HG03066 (cell line): ENCODE results near the gene PAMR1.
"Not testable (repeated sequence)": the region's sequence is repeated elsewhere in the genome, so short reads cannot be mapped to it uniquely, and the experiment has no call there.

Experiments used
- ATAC-seq: cut with Tn5 transposase; IDR thresholded peaks from one replicate; pipeline ENCODE4 v1.9.1; 2021; ENCODE audit warnings: low read depth; ENCODE audit not compliant: unreplicated experiment

PAMR1 gene, protein sequence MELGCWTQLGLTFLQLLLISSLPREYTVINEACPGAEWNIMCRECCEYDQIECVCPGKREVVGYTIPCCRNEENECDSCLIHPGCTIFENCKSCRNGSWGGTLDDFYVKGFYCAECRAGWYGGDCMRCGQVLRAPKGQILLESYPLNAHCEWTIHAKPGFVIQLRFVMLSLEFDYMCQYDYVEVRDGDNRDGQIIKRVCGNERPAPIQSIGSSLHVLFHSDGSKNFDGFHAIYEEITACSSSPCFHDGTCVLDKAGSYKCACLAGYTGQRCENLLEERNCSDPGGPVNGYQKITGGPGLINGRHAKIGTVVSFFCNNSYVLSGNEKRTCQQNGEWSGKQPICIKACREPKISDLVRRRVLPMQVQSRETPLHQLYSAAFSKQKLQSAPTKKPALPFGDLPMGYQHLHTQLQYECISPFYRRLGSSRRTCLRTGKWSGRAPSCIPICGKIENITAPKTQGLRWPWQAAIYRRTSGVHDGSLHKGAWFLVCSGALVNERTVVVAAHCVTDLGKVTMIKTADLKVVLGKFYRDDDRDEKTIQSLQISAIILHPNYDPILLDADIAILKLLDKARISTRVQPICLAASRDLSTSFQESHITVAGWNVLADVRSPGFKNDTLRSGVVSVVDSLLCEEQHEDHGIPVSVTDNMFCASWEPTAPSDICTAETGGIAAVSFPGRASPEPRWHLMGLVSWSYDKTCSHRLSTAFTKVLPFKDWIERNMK

DNA sequence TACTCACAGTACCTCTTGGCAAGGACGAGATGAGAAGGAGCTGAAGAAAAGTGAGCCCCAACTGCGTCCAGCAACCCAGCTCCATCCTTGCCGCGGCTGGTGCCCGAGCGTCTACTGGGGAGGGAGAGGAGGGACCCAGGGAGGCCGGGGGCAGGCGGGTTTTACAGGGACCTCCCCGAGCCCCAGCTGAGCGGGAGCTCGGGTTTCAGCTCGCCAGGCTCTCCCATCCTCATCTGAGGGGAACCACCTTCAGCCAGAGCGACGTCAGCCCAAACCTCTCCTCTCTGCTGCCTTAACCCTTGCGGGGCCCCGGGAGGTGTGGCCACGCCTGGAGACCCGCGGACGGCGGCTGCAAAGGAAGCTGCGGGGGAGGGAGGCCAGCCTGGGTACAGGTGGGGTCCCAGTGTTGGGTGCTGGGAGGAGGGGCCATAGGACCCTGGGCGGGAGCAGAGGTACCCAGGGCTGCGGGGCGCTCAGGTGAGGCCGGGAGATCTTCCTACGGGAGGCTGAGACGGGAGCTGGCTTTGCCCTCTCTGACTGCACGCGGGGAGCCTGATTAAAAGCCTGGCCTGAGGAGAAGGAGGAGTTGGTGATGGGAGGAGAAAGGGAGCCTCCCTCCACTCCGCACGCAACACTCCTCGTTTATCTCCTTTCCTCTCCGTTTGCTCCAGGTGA lies at the start of gene PAMR1:
TSS of gene PAMR1 (minus strand) at position 116 of the 675 bp plus-strand sequence. CDS start at position 85, 31 bp downstream.
- ATAC-seq: no peak

DNA sequence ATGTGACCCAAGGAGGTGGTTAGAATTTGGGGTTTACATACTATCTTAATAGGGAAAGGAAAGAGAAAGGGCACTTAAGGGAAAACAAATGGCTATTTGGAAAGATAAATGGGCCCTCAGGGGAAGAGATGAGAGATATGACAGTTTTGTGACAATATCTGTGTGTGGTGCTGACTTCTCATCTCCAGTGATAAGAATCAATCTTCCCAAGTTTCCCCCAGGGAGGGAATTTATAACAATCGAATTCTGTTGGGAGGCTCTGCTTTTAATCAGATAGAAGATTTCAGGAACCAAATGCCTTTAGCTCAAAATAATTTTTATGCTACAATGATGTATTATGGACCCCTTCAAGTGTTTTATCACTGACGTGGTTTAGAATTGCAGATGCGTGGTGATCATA lies 46.3 kb upstream of the PAMR1 start:
- ATAC-seq: no peak

DNA sequence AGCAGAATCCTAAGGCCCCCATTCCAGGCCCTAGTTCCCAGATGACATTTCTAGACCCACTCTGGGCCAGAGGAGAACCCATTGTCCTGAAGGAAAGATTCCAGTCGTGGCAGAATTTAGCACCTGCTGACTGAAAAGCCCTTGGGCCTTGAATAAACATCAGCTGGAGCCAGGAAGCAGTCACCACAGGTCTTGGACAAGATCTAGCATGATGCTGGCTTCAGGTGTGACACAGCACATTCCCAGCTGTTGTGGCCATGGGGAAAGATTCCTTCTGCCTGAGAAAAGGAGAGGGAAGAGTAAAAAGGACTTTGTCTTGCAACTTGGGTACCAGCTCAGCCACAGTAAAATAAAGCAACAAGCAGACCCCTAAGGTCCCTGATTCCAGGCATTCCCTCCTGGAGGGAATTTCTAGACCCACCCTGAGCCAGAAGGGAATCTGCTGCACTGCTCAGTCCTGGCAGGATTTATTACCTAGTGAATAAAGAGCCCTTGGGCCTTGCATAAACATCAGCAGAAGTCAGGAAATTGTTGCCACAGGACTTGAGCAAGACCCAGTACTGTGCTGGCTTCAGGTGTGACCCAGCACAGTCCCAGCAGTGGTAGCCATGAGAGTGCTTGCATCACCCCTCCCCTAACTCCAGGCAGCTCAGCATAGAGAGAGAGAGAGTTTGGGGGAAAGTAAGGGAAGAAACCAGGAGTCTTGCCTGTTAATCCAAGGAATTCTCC lies 42.5 kb upstream of the PAMR1 start:
- no peak for ATAC-seq

DNA sequence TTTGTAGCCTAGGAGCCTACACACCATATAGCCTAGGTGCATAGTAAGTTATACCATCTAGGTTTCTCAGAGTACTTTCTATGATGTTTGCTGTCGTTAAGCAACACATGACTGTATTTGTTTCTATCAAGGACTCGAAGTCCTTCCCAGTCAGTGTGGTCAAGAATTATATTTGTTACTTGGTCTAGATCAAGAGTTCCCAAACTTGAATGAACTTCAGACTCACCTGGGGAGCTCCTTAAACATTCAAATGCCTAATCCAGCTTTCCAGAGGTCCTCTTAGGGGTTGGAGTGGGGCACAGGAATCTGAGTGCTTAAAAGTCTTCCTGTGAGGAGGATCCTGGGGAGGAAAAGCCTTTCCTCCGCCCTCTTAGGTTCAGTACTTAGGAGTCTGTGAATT lies 41.5 kb upstream of the PAMR1 start:
- ATAC-seq: no peak

DNA sequence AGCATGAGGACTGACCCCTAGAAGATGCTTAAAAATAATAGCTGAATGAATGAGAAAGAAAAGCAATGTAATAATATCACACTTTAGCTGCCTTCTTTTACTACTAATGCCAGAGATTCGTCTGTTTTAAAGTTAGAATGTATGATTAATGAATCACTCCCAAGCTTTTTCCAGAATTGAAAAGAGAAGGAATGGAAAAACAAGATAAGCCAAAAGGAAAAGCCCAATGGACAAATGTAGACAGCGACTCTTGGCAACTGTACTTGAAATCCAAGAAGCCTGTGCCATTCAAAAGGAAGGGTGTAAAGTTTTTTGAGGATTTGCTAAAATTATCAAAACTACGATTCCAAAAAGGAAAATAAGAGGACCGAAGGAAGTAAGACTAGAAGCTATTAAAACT lies 40.8 kb upstream of the PAMR1 start:
- no peak for ATAC-seq

DNA sequence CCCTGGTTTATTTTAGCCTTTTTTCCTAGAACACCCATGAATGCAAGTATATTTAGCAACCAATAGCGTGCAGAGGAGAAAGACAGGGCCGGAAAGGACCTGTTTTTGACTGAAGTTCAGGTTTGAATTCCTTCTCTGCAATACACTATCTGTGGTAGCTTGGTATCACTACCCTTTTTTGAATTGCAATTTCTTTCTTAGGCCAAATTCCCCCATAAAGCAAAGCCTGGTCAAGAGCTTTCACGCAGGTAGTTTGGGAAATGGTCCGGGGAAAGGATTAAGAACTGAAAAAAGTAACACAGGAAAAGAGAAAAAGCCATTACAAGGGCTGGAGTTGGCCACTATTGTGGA lies 38.8 kb upstream of the PAMR1 start:
- ATAC-seq: no peak

DNA sequence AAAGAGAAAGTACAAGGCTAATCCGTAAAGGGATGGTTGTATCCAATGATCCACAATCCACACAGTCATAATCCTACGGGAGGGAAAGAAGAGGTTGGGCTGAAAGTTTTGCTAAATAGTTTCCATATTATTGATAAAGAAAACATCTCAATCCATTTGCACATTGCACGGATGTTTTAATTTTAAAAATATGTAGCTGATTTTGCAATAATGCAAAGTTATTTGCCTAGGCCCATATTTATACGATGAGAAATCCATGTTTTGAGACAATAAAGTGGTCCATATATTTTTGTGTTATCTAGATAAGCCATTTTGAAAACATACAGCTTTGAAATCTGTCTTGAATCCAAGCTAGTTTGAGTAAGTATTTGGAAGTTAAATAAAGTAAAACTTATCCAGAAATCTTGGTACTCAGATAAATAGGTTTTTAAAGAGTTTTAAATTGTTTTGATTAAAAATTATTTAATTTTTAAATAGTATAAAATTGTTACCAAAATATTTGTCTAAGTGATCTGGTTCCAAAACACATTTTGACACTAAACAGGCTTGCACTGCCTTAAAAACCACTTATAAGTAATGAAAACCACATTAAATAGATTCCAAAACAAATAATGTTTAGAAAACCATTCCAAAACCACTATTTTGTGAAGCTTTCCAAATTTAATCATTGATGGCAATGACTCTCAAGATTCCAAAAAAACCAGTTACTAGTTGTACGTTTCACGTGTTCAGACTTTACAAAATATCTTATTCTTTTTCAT lies 38.2 kb upstream of the PAMR1 start:
- no peak for ATAC-seq

DNA sequence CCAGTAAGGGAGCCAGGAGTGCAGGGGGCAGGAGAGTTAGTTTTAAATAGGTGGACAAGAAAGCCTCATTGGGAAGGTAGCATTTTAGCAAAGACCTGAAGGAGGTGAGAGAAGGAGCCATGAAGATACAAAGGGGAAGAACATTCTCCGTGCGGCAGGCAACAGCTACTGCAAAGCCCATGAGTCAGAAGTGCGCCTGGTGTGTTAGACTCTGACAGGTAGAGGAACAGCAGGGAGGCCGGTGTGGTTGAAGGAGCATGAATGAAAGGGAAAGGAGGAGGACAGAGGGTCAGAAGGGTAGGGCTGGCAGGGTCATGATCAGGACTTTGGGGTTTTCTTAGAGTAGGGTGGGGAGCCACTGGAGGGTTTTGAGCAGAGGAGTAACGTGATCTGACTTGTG lies 34.5 kb upstream of the PAMR1 start:
- no peak for ATAC-seq

DNA sequence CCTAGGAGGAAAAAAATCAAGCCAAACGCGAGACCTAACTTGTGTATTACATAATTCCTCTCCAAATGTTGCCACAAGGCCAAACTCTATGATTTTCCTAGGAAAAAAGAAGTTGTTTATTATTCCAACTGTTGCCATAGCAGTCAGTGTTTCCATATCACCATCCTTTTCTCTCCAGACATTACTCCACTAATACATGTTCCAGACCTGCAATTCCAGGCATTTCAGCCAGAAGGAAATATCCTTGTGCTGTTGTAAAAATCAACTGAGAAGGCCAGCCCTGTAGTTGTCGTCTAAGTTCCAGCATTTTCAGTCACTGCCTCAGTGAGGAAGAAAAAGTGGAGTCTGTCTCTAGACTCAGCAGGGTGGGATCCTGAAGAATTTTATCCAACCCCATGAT lies 33.1 kb upstream of the PAMR1 start:
- no peak for ATAC-seq

DNA sequence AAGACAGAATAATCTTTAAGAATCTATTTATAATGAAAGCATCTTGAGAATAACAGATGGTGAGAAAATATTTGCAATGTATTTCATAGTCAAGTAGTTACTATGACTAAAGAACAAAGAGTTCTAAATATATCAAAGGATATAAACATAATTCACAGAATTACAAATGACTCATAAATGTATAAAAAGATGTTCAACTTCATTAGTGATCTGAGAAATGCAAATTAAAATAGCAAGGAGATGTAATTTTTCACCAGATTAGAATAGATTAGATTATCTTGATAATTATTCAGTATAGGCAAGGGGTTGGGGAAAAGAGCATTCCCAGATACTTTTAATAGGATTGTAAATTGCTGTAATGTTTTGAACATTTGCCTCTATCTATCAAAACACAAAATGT lies 30.1 kb upstream of the PAMR1 start:
- no peak for ATAC-seq

DNA sequence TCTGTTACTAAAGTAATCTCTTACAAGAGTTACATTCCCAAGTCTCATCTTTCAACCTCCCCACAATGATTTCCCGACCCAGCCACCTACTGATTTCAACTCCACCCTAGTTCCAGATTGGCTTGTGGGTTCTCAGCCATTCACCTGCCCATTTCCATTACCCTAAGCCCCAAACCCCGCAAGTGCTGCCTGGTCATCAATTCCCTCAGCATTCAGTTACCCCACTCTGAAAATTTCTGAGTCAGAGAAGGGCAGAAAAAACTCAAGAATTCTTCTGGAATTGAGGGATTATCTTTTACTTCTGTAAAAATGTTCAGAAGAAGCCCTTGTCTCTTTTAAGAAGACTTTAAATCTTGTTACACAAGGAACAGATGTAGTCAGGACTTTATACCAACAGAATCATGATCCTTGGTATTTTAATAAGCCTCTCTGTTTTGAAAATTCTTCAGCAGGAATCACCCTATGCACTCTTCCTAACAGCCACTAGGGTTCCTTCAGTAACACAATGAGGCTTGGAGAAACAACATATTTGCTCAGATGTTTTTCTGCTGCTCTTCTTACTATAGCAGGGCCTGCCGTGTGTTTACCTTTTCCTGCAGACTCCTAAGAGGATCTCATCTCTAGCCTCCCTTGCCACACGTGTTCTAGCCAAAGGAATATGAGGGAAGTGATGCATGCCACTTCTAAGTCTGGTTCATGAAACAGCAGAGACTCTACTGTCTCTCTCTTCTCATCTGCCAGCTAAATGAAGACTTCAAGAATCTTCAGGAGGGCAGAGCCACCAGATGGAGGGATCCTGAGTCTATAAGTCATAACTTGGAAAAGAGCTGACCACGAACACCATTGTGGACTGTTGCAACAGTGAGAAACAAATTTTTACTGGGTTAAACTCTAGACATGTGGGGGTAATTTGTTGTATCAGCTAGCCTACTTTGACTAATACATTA lies 29.3 kb upstream of the PAMR1 start:
- ATAC-seq: no peak

DNA sequence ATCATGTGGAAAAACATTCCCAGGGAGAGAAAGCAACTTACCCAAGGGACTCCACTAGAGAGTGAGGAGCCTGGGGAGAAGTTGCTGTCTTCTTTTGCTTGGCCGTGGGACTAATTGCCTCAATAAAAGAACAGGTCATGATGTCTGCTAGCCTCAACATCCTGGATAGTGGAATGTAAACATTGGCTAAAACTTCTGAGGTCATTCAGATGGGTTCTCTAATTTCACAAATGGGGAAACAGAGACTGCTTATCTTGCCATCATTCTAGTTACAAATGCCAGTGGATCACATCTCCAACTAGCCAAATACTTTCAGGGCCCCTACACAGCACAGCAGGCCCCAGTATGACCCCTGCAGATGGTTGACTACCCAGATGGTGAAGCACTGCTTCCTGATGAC lies 28.4 kb upstream of the PAMR1 start:
- no peak for ATAC-seq

DNA sequence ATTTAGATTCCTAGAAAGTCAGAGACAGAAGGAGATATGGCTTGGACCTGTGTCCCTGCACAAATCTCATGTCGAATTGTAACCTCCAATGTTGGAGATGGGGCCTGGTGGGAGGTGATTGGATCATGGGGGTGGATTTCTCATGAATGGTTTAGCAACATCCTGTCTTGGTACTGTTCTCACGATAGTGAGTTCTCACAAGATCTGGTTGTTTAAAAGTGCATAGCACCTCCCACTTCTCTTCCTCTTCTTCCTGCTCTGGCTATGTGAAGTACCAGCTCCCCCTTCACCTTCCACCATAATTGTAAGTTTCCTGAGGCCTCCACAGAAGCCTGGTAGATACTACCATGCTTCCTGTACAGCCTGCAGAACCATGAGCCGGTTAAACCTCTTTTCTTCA lies 27.6 kb upstream of the PAMR1 start:
- ATAC-seq: no peak

DNA sequence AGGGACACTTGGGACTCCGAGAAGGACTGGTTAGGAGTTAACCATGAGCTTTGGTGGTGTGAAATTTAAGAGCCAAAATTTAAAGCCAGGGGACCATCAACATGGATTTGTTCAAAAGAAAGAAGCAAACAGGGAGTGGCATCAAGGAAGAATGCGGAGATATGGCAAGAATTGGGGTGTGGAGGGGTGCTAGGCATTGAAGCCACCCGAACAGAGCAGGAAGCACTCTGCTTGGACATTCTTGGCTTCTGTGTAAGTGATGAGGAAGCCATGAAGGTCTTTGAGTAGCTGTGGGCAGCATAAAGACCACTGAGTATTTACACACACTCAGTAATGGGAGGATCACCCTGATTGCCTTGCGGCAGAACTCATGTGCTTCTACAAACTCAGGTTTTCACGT lies 27.2 kb upstream of the PAMR1 start:
- ATAC-seq: no peak

DNA sequence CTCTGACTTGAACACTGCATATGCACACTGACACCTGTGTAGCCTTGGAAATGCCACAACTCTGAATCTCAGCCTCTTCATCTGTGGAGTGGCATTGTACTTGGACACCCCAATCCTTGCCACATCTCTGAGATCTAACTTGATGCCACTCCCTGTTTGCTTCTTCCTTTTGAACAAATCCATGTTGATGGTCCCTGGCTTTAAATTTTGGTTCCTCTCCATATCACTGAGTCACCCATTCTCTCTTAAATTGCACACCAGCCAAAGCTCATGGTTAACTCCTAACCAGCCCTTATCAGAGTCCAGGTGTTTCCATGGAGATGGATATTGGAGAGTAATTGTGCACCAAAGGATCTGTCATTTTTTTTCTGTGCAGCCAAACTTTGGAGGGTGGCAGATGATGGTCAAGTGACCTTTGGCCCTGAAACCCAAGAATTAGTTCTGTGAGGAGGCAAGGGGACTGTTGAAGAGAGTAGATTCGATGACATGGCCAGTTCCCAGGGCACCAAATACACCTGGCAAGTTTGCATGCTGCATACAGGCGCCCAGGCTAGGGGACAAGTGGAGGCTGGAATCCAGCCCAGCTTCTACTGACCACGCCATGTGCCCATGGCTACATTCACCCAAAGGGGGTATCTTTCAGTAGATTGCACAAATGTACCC lies 25.1 kb upstream of the PAMR1 start:
- ATAC-seq: no peak

DNA sequence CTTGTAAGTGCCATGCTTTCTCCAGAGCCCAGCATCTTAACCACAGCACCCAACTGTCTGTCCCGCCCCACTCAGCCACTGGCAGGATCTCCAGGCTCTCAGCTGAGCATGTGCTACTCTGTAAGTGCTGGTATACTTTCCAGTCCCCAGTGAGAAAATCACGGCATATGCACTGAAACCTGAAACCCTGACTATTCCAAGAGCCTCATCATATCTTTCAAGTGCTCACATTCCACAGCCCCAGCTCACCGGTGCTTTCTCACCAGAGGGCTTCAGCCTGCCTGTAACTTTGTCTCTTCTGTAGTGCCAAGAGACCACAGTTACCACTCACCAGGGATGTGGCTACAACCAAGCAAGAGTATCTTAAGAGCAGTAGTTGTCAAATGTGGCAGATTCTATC lies 24.4 kb upstream of the PAMR1 start:
- no peak for ATAC-seq

DNA sequence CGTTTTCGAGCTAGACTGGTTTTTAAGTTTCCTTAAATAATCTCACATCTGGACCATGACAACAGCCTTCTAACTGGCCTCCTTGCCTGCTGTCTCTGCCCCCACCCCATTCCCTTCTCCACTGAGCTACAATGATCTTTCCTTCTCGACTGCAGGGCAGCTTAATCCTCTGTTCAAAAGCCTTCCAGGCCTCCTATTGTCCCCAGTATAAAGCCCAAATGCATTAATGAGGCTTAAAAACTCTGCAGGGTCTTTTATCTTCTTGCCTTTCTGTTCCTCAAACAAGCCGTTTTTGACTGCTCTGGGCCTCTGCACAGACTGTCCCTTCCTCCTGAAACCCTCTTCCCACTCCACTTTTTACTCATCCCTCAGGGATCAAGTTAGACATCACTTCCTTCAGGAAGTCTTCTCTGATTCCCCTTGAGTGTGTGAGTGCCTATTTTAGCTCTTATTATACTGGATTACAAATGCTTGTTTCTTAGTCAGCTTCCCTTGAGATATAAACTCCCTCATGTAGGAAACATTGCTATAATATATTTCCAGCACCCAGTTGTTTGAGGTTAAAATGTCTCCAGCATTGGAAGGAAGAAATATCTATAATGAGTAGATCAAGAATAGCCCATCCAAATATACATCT lies 23.6 kb upstream of the PAMR1 start:
- ATAC-seq: no peak

DNA sequence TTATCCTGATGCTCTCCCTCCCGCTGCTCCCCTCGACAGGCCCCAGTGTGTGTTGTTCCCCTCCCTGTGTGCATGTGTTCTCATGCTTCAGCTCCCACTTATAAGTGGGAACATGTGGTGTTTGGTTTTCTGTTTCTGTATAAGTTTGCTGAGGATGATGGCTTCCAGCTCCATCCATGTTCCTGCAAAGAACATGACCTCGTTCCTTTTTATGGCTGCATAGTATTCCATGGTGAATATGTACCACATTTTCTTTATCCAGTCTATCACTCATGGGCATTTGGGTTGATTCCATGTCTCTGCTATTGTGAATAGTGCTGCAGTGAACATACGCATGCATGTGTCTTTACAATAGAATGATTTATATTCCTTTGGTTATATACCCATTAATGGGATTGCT lies 22.6 kb upstream of the PAMR1 start:
- not testable (repeated sequence) for ATAC-seq
